Hematopoietic multipotent progenitor cell treated with erythropoietin and hydrocortisone succinate and interleukin-3 and kit ligand, for 17 days (in vitro differentiated cells): ENCODE results near the gene LGALS16.
"Not testable (repeated sequence)": the region's sequence is repeated elsewhere in the genome, so short reads cannot be mapped to it uniquely, and the experiment has no call there.

Experiments
- DNase-seq: peaks from one replicate; pipeline ENCODE4 v3.0.0-alpha.2; 2015; ENCODE audit warnings: low spot score

The LGALS16 gene

GRCh38 chr19:39655613-39656012 lies at the start of gene LGALS16:
LGALS16 (plus strand) TSS chr19:39655913; CDS start chr19:39655962, 49 bp downstream.
- DNase-seq: no peak

- DNase-seq: no peak
Observed at GRCh38 chr19:39607021-39607420, 48.7 kb upstream of the LGALS16 start.

DNA sequence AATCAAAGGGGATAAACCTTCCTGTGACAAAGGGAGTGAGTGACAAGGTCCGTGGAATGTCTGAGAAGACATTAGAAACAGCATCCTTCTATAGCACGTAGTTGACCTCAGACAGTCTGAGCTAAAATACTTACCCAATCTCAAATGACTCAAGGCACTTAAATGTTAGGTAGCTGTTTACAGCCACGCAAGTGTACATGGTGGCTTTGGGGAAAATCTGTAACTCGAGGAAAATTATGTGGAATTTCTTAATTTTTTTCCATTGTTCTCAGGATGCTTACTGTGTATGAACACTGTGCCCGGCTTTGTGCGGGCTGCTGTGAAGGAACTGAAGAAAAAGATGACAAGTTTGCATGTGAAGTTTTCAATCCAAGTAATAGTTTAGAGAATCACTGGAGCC lies 48.2 kb upstream of the LGALS16 start:
- DNase-seq: no peak

- no peak for DNase-seq
Observed at GRCh38 chr19:39613597-39613996, 42.1 kb upstream of the LGALS16 start.

- no peak for DNase-seq
Observed at GRCh38 chr19:39617745-39618144, 38.0 kb upstream of the LGALS16 start.

DNA sequence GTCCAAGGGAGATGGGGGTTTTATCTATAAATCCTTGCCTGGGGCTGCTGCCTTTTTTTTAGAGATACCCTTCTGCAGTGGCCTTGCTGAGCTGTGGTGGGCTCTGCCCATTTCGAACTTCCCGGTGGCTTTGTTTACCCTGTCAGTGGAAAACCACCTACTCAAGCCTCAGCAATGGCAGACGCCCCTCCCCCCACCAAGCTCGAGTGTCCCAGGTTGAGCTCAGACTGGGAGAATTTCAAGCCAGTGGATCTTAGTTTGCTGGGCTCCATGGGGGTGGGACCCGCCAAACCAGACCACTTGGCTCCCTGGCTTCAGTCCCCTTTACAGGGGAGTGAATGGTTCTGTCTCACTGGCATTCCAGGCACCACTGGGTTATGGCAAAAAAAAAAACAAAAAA lies 31.8 kb upstream of the LGALS16 start:
- no peak for DNase-seq

- DNase-seq: not testable (repeated sequence)
Observed at GRCh38 chr19:39627631-39628030, 28.1 kb upstream of the LGALS16 start.

DNA sequence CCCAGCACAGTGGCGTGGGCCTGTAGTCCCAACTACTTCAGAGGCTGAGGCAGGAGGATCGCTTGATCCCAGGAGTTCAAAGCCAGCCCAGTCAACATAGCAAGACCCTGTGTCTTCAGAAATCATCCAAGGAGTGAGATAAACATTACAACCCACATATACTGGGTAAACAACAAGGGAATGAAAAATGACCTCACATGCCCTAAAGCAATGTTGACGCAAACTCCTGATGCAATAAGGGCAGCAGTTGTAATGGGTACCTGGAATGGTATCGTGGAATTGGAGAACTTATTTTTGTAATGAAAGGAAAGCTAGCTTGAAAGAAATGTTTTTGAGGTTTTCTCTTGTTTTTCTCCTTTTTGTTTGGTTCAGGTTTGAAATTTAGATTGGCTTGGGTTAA lies 24.5 kb upstream of the LGALS16 start:
- DNase-seq: no peak

- no peak for DNase-seq
Observed at GRCh38 chr19:39631626-39632025, 24.1 kb upstream of the LGALS16 start.

DNA sequence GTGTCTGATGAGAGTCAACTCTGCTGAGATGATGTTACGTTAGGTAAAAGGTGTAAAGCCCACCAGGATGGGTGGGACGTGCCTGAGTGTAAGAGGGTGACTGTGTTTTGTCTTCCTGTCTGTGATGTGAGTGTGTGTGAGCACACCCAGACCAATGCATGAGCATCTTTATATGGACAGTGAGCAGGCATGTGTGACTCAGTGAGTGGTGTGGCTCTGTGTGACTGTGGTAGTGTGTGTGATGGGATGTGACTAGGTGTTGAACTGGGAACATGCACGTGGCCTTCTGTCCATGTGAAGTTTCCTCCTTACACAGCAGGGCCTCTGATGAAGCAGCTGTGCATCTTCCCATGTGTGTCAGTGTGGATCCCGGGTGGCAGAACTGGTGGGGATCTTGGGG lies 17.8 kb upstream of the LGALS16 start:
- no peak for DNase-seq

- no peak for DNase-seq
Observed at GRCh38 chr19:39641773-39642172, 13.9 kb upstream of the LGALS16 start.

- no peak for DNase-seq
Observed at GRCh38 chr19:39643591-39643990, 12.1 kb upstream of the LGALS16 start.

GRCh38 chr19:39645800-39646411 lies 9.8 kb upstream of the LGALS16 start:
- no peak for DNase-seq

DNA sequence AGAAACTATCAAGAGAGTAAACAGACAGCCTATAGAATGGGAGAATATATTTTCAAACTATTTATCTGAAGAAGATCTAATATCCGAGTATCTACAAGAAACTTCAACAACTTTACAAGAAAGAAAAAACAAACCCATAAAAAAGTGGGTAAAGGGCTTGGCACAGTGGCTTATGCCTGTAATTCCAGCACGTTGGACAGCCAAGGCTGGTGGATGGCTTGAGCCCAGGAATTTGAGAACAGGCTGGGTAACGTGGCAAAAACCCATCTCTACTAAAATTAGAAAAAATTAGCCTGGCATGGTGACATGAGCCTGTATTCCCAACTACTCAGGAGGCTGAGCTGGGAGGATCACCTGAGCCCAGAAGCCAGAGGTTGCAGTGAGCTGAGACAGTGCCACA lies 7.8 kb upstream of the LGALS16 start:
- no peak for DNase-seq

DNA sequence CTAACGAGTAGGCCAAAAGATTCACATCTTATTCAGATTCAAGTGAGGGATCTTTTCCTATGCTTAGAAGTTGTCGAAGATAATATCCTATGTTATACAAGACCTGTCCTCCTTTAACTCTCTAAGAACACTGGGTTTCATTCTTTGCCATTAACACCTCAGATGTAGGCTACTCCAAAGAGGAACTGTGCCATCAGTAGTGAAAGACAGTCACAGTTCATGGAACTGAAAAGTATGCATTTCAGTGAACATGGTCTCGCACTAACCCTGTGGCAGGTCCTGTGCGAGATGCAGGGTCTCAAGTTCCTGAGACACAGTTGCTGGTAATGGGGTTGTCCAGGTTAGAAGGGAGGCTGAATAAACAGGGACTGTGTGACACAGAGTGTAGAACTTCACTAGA lies 4.1 kb downstream of the LGALS16 start:
- no peak for DNase-seq

DNA sequence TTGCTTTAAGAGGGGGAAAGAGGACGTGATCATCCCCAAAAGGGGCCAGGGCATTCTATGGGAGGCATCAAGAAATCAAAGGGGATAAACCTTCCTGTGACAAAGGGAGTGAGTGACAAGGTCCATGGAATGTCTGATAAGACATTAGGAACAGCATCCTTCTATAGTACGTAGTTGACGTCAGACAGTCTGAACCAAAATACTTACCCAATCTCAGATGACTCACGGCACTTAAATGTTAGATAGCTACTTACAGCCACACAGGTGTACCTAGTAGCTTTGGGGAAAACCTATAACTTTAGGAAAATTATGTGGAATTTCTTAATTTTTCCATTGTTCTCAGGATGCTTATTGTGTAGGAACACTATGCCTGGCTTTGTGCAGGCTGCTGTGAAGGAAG lies 4.9 kb downstream of the LGALS16 start:
- no peak for DNase-seq

GRCh38 chr19:39661565-39661964 lies 5.9 kb downstream of the LGALS16 start:
- no peak for DNase-seq

DNA sequence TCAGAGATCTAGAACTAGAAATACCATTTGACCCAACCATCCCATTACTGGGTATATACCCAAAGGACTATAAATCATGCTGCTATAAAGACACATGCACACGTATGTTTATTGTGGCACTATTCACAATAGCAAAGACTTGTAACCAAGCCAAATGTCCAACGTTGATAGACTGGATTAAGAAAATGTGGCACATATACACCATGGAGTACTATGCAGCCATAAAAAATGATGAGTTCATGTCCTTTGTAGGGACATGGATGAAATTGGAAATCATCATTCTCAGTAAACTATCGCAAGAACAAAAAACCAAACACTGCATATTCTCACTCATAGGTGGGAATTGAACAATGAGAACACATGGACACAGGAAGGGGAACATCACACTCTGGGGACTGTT lies 14.1 kb downstream of the LGALS16 start:
- DNase-seq: not testable (repeated sequence)

DNA sequence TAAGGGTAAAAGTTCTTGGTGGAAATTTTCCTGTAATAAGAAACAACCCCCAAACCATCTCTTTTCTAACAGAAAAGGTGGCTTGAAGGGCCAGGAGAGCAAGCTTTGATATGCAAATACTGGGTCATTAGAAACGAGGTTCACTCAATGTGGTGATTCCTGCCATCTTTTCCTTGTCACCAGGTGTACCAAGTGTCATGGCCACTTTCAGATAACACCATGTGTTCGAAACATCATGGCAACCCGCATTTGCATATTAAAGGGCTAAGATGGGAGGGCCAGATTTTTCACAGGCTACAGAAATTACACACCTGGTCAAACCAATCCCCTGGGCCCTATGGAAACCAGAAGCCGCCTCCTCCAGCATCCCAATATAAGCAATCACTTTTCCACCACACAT lies 15.3 kb downstream of the LGALS16 start:
- DNase-seq: no peak

GRCh38 chr19:39671739-39672363 lies 16.1 kb downstream of the LGALS16 start:
- DNase-seq: no peak

DNA sequence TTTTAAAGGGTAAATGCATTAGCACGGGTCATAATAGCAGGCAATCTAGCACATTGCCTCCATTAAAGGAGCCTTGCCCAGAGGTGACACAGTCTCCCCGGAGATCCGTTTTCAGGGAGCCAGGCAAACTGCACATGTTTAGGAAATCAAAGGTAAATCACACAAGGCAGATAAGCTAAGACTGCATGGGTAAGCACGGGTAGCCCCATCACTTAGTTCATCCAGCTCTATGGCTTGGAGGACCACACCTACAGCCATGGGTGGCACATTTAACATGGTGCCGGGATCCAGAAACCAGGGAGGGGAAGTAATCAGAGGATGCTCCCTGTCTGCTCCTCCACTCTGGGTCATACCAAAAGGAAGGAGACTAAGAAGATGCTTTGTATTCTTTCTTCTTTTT lies 16.8 kb downstream of the LGALS16 start:
- DNase-seq: no peak

GRCh38 chr19:39673862-39674261 lies 18.1 kb downstream of the LGALS16 start:
- not testable (repeated sequence) for DNase-seq

DNA sequence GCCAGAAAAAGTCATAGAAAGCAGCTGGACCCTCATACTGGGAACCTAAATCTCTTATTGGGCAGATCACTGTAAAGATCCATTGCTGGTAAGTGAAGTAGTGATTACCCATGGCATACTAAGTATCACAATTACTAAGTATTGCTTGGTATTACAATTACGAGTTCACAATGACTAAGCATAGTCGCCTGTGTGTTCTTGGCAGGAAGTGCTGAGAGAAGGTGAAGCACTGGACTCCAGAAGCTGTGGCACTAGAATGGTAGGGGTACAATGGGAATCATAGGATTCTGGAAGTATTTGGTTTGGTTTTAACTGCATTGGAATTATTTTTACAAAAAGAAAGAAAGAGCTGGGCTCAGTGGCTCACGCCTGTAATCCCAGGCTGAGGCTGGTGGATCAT lies 20.3 kb downstream of the LGALS16 start:
- DNase-seq: no peak
